Loucy (cell line): Measurements from ENCODE around the gene GRB10.

ENCODE experiments used
- H2AFZ ChIP-seq: fragments of 200-600 bp; sonication (generic); 2 replicates; pipeline ENCODE4 v1.6.0; 2016; ENCODE audit warnings: antibody characterized with exemption, mild to moderate bottlenecking, low read length, moderate library complexity
- H3F3A ChIP-seq: fragments of 200-600 bp; 2 replicates; pipeline ENCODE4 v1.6.0; 2016; ENCODE audit warnings: antibody characterized with exemption, low read depth, mild to moderate bottlenecking
- H3K27me3 ChIP-seq: fragments of 200-600 bp; sonication (generic); 2 replicates; pipeline ENCODE4 v1.6.1; 2014; ENCODE audit warnings: low read length, mild to moderate bottlenecking; ENCODE audit not compliant: insufficient read depth, poor library complexity, severe bottlenecking
- H3K36me3 ChIP-seq: fragments of 200-600 bp; sonication (generic); 2 replicates; pipeline ENCODE4 v1.6.1; 2016; ENCODE audit warnings: low read length; ENCODE audit not compliant: insufficient read depth
- H3K4me1 ChIP-seq: fragments of 200-600 bp; sonication (generic); 2 replicates; pipeline ENCODE4 v1.5.1; 2014; ENCODE audit warnings: low read length, mild to moderate bottlenecking; ENCODE audit not compliant: insufficient read depth, poor library complexity, severe bottlenecking
- H3K4me2 ChIP-seq: fragments of 200-600 bp; sonication (generic); 2 replicates; pipeline ENCODE4 v1.6.0; 2014; ENCODE audit warnings: antibody characterized with exemption, low read length, low read depth, mild to moderate bottlenecking; ENCODE audit not compliant: poor library complexity, severe bottlenecking
- H3K4me3 ChIP-seq: fragments of 200-600 bp; sonication (generic); 2 replicates; pipeline ENCODE4 v1.5.1; 2014; ENCODE audit warnings: low read length, mild to moderate bottlenecking, mixed read lengths; ENCODE audit not compliant: poor library complexity, severe bottlenecking
- H3K79me2 ChIP-seq: fragments of 200-600 bp; sonication (generic); 2 replicates; pipeline ENCODE4 v1.6.1; 2014; ENCODE audit warnings: low read length; ENCODE audit not compliant: insufficient read depth
- H3K9ac ChIP-seq: fragments of 200-600 bp; sonication (generic); 2 replicates; pipeline ENCODE4 v1.6.0; 2014; ENCODE audit warnings: mild to moderate bottlenecking, low read depth, low read length, moderate library complexity; ENCODE audit not compliant: poor library complexity, severe bottlenecking
- H3K9me2 ChIP-seq: fragments of 200-600 bp; sonication (generic); replicated peaks from 2 replicates; pipeline ENCODE4 v1.6.1; 2016; ENCODE audit warnings: low read depth, low read length, mixed read lengths
- H3K9me3 ChIP-seq: fragments of 200-600 bp; sonication (generic); 2 replicates; pipeline ENCODE4 v1.6.1; 2014; ENCODE audit warnings: mild to moderate bottlenecking, antibody characterized with exemption, low read length, low read depth; ENCODE audit not compliant: insufficient read depth
- H4K20me1 ChIP-seq: fragments of 200-600 bp; sonication (generic); 2 replicates; pipeline ENCODE4 v1.6.0; 2014; ENCODE audit warnings: antibody characterized with exemption, low read length, mild to moderate bottlenecking; ENCODE audit not compliant: insufficient read depth, poor library complexity, severe bottlenecking
- EZH2phosphoT487 ChIP-seq: fragments of 200-600 bp; IDR thresholded peaks from 2 replicates; pipeline ENCODE4 v1.6.1; 2018; ENCODE audit warnings: antibody characterized with exemption, mild to moderate bottlenecking, moderate library complexity, borderline replicate concordance
- TF ChIP-seq, protein P1 (sequence below): fragments of 200-600 bp; sonication (generic); conservative IDR thresholded peaks from 2 replicates; pipeline ENCODE4 v1.5.1; 2014; ENCODE audit warnings: mild to moderate bottlenecking, antibody characterized with exemption, low read length

The GRB10 gene

GRCh38 chr7:50554431-50555322, 228.0 kb downstream of the GRB10 start:
- Histone ChIP-seq H3K4me1 (no peaks in the 10 kb centered on the region), H3K9me3 (no peaks in the 10 kb centered on the region), H3K79me2 (no peaks in the 10 kb centered on the region), H3F3A (no peaks in the 10 kb centered on the region), H3K4me2 (no peak overlapping the region), H3K9ac (no peak overlapping the region), H3K9me2 (no peaks in the 10 kb centered on the region), H4K20me1 (no peaks in the 10 kb centered on the region), H3K4me3 (no peak overlapping the region), H3K27me3 (no peaks in the 10 kb centered on the region), H2AFZ (no peak overlapping the region), H3K36me3 (no peaks in the 10 kb centered on the region)
- TF ChIP-seq, protein P1, sequence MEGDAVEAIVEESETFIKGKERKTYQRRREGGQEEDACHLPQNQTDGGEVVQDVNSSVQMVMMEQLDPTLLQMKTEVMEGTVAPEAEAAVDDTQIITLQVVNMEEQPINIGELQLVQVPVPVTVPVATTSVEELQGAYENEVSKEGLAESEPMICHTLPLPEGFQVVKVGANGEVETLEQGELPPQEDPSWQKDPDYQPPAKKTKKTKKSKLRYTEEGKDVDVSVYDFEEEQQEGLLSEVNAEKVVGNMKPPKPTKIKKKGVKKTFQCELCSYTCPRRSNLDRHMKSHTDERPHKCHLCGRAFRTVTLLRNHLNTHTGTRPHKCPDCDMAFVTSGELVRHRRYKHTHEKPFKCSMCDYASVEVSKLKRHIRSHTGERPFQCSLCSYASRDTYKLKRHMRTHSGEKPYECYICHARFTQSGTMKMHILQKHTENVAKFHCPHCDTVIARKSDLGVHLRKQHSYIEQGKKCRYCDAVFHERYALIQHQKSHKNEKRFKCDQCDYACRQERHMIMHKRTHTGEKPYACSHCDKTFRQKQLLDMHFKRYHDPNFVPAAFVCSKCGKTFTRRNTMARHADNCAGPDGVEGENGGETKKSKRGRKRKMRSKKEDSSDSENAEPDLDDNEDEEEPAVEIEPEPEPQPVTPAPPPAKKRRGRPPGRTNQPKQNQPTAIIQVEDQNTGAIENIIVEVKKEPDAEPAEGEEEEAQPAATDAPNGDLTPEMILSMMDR: no peak
- TF ChIP-seq EZH2phosphoT487: no peak

- no peaks in the 10 kb centered on the region for H3K4me1 ChIP-seq
Observed at GRCh38 chr7:50553973-50554372, 228.7 kb downstream of the GRB10 start.

DNA sequence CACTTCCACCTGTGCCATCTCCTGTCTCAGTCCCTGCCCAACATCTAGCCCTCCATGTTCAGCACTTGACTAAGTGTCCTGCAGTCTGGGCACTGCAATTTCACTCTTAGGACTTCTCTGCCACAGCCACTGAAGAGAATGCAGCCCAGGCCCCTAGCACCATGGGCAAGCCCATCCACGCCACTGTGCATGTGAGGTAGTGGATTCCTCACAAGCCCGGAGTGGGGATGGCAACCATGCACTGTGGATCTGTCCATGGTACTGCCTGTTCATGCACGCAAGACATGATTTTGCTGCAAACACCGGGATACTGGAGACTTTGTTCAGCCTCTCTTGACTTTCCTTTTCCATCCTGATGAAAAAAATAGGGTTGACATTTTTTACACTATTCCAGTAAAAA, 229.8 kb downstream of the GRB10 start:
- no peak overlapping the region for H3K9ac ChIP-seq
- H4K20me1 ChIP-seq: no peaks in the 10 kb centered on the region
- no peaks in the 10 kb centered on the region for H3K4me1 ChIP-seq
- H3F3A ChIP-seq: no peaks in the 10 kb centered on the region
- no peak overlapping the region for H2AFZ ChIP-seq
- no peak for TF ChIP-seq EZH2phosphoT487
- TF ChIP-seq, protein P1: no peak
- H3K9me2 ChIP-seq: no peaks in the 10 kb centered on the region
- no peak overlapping the region for H3K4me3 ChIP-seq
- H3K79me2 ChIP-seq: no peaks in the 10 kb centered on the region
- H3K9me3 ChIP-seq: no peaks in the 10 kb centered on the region
- H3K4me2 ChIP-seq: no peak overlapping the region
- no peaks in the 10 kb centered on the region for H3K36me3 ChIP-seq
- H3K27me3 ChIP-seq: no peaks in the 10 kb centered on the region

More at GRCh38 chr7:50553973-50554372, 228.7 kb downstream of the GRB10 start:
- no peaks in the 10 kb centered on the region for H3K27me3 ChIP-seq
- H3K4me2 ChIP-seq: no peak overlapping the region
- no peaks in the 10 kb centered on the region for H3K9me3 ChIP-seq
- H3K79me2 ChIP-seq: no peaks in the 10 kb centered on the region
- H2AFZ ChIP-seq: no peak overlapping the region
- no peaks in the 10 kb centered on the region for H3F3A ChIP-seq
- H3K4me3 ChIP-seq: no peak overlapping the region
- no peaks in the 10 kb centered on the region for H3K9me2 ChIP-seq
- no peak overlapping the region for H3K9ac ChIP-seq
- TF ChIP-seq, protein P1: no peak
- TF ChIP-seq EZH2phosphoT487: no peak
- no peaks in the 10 kb centered on the region for H3K36me3 ChIP-seq
- H4K20me1 ChIP-seq: no peaks in the 10 kb centered on the region
